Retinal pigment epithelial cell (primary cell): ENCODE results near the gene COMMD6.
A peak's percentile ranks its signal among the peaks of the same experiment; 100 is the strongest.

Source experiments
- DNase-seq: peaks from one replicate; pipeline ENCODE4 v3.0.0-alpha.2; 2010; ENCODE audit warnings: low read depth
- H3K4me3 ChIP-seq: 2 replicates; pipeline ENCODE4 v1.5.1; 2011; ENCODE audit warnings: mild to moderate bottlenecking, low read length, control low read depth, moderate library complexity
- TF ChIP-seq, protein P1 (sequence below): conservative IDR thresholded peaks from 2 replicates; pipeline ENCODE4 v1.5.1; 2011; ENCODE audit warnings: low read depth, low read length, control low read depth, inconsistent platforms

Gene COMMD6

DNA sequence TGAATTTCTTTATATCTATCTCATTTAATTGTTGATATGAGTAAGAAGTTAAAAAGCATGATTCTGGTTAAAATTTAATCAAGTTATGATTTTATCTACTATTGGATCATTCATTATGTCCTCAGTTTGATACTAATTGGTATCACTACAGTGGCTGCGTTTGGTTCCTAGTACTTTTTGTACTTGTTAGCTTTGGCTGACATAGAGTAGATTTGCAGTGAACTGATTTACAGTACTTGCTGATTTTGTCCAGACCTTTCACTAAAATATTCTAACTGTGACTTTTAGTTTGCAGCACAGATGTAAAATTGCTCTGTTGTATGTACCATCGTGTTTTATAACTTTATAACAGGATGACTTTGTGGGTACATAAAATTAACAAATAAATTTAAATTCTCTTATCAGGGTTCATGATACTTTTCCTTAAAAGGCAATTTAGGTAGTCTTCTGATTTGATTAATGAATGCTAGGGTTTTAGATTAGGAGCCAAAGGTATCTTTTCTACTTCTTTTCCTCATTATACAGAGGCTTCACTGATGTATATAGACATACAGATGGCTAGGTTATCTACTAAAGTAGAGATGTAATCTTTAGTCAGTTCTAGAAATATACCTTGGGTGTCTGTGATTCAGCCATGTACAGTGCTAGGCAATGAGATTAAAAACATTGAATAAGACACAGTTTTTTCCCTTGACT lies 20.7 kb upstream of the COMMD6 start:
- H3K4me3 ChIP-seq = no peak overlapping the region
- TF ChIP-seq, protein P1, sequence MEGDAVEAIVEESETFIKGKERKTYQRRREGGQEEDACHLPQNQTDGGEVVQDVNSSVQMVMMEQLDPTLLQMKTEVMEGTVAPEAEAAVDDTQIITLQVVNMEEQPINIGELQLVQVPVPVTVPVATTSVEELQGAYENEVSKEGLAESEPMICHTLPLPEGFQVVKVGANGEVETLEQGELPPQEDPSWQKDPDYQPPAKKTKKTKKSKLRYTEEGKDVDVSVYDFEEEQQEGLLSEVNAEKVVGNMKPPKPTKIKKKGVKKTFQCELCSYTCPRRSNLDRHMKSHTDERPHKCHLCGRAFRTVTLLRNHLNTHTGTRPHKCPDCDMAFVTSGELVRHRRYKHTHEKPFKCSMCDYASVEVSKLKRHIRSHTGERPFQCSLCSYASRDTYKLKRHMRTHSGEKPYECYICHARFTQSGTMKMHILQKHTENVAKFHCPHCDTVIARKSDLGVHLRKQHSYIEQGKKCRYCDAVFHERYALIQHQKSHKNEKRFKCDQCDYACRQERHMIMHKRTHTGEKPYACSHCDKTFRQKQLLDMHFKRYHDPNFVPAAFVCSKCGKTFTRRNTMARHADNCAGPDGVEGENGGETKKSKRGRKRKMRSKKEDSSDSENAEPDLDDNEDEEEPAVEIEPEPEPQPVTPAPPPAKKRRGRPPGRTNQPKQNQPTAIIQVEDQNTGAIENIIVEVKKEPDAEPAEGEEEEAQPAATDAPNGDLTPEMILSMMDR = no peak
- DNase-seq = no peak

DNA sequence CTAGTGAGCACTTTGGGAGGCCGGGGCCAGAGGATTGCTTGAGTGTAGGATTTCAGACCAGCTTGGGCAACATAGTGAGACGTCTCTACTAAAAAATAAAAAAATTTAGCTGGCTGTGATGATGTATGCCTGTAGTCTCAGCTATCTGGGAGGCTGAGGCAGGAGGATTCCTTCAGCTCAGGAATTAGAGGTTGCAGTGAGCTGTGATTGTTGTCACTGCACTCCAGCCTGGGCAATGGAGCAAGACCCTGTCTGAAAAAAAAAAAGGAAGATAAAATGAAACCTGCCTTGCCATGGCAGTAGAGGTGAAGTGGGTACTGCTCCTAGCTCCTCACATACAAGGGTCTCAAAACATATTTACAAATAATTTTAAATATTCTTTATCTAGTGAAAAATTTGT lies 19.3 kb upstream of the COMMD6 start:
- TF ChIP-seq, protein P1 = no peak
- no peak overlapping the region for H3K4me3 ChIP-seq
- DNase-seq = no peak

DNA sequence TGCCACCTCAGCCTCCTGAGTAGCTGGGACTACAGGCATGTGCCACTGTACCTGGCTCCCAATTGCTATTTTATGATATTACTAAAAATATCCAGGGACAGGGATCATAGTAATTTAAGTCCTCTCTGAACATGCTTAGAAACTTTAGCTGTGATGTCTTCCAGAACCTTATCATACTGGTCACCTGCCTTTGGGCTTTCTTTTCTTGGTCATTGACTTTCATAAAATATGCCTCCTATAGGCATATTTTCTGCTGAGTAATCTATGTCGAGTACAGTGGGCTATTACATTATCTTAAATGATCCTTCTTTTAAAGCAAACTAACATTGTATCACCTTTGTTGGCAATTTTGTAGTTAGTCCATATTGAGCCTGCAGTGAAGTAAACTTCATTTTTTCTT lies 18.2 kb upstream of the COMMD6 start:
- no peak for DNase-seq
- H3K4me3 ChIP-seq = no peak overlapping the region
- TF ChIP-seq, protein P1 = no peak

DNA sequence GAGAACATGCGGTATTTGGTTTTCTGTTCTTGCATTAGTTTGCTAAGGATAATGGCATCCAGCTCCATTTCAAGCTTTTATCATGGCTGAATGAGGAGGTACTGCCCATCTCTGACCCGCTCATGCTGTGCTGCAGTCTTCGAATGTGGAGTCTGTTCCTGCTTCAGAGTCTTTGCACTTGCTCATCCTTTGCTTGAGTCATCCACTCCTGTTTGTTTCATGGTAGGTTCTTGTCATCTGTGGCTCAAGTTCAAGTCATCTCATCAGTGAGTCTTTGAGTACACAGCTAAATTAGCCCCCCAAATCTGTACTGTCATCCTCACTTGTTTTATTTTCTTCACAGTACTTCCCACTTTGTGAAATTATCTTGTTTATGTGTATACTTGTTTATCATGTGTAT lies 17.3 kb upstream of the COMMD6 start:
- TF ChIP-seq, protein P1 = no peak
- DNase-seq = no peak
- H3K4me3 ChIP-seq = no peak overlapping the region

DNA sequence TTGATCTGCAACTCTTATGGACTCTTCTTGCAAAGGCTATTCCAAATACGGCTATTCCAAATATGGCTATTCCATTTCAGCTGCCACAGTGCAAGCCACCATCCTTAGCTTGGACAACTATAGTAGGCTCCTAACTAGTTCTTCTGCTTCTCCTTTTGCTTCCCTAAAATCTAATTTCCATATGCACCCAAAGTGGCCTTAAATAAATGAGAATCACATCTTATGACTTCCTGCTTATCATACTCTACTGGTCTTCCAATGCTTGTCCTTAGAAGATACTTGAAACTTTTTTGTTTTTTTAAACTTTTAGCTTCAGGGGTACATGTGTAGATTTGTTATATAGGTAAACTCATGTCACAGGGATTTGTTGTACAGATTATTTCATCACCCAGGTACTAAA lies 16.8 kb upstream of the COMMD6 start:
- TF ChIP-seq, protein P1 = no peak
- no peak for DNase-seq
- H3K4me3 ChIP-seq = no peak overlapping the region

DNA sequence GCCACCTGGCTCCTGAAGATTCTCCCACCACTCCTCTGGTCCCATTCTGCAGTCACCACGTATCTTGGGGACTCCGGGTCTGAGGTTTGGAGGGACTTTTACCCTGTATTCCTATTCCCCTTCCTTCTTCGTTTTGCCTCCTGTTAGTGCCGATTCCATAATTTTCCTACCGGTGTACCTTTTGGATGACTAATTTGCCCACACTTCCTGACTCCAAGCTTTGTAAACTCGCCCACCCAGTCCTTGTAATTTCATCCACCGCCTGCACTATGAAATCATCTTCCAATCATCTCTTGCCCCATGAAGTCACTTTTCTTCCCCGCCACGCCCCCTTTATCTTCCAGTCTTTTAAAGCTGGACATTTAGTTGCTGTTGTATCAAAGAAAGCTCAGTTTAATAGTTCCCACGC lies 12.5 kb upstream of the COMMD6 start:
- TF ChIP-seq, protein P1 = no peak
- peak overlapping the region; percentile 97 for H3K4me3 ChIP-seq
- no peak for DNase-seq
